Kidney epithelial cell (primary cell): Measurements from ENCODE around the gene TIAM2. TPM values are rescaled to one million over a fixed set of nuclear protein-coding genes. Genes with fewer than 3 reads are reported as not detected.

Experiments used
- DNase-seq: peaks from one replicate; pipeline ENCODE4 v3.0.0-alpha.2; 2010; ENCODE audit warnings: low read depth
- H3K27me3 ChIP-seq: 2 replicates; pipeline ENCODE4 v1.6.0; 2011; ENCODE audit warnings: low read length; ENCODE audit not compliant: control insufficient read depth, insufficient read depth
- H3K36me3 ChIP-seq: 2 replicates; pipeline ENCODE4 v1.5.1; 2011; ENCODE audit warnings: low read length; ENCODE audit not compliant: control insufficient read depth, insufficient read depth
- H3K4me3 ChIP-seq: 2 replicates; pipeline ENCODE4 v1.5.1; 2011; ENCODE audit warnings: low read depth, mild to moderate bottlenecking, control low read depth, low read length
- total RNA-seq: library from RNA; depleted of rRNA; stranded (reverse); fragments of >200 nt; gene quantifications from 2 replicates; pipeline ENCODE4 v1.2.3, GENCODE V29; 2015
- TF ChIP-seq, protein P1 (sequence below): IDR thresholded peaks from 2 replicates; pipeline ENCODE4 v1.5.1; 2011; ENCODE audit warnings: mild to moderate bottlenecking, moderate library complexity, low read length, control low read depth, inconsistent platforms; ENCODE audit not compliant: insufficient read depth, poor library complexity, severe bottlenecking

TIAM2 gene
- total RNA-seq, 1 donor from 2014 or later: 21.3 TPM

DNA sequence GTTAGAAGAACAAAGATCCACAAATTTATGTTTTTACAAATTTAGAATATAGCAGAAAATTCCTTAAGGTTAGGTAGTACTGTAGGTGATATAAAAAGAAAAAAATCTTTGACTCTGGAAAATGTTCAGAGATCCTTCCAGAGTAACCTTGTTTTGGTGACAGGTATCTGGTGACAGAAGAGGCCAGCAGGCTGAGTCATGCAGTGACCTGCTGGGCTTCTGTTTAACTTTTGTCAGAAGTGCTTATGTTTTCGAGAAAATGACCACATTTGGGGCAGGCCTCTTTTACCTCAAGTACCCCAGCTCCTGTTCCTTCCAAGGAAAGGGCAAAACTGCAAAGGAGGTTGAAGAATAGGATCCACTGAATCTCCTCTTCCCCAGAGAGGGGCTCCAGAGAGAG is 258.2 kb downstream of the TIAM2 start:
- TF ChIP-seq, protein P1, sequence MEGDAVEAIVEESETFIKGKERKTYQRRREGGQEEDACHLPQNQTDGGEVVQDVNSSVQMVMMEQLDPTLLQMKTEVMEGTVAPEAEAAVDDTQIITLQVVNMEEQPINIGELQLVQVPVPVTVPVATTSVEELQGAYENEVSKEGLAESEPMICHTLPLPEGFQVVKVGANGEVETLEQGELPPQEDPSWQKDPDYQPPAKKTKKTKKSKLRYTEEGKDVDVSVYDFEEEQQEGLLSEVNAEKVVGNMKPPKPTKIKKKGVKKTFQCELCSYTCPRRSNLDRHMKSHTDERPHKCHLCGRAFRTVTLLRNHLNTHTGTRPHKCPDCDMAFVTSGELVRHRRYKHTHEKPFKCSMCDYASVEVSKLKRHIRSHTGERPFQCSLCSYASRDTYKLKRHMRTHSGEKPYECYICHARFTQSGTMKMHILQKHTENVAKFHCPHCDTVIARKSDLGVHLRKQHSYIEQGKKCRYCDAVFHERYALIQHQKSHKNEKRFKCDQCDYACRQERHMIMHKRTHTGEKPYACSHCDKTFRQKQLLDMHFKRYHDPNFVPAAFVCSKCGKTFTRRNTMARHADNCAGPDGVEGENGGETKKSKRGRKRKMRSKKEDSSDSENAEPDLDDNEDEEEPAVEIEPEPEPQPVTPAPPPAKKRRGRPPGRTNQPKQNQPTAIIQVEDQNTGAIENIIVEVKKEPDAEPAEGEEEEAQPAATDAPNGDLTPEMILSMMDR: no peak
- Histone ChIP-seq H3K27me3 (no peaks in the 10 kb centered on the region), H3K4me3 (no peak overlapping the region), H3K36me3 (no peaks in the 10 kb centered on the region)
- DNase-seq: no peak

GRCh38 chr6:155254139-155254538 is 259.0 kb downstream of the TIAM2 start:
- H3K27me3 ChIP-seq: no peaks in the 10 kb centered on the region
- TF ChIP-seq, protein P1: no peak
- H3K4me3 ChIP-seq: no peak overlapping the region
- DNase-seq: no peak
- H3K36me3 ChIP-seq: no peaks in the 10 kb centered on the region

- TF ChIP-seq, protein P1: no peak
- no peak for DNase-seq
- no peaks in the 10 kb centered on the region for H3K36me3 ChIP-seq
- no peaks in the 10 kb centered on the region for H3K27me3 ChIP-seq
- H3K4me3 ChIP-seq: no peak overlapping the region
These were observed 261.1 kb downstream of the TIAM2 start for GRCh38 chr6:155256122-155256795.

DNA sequence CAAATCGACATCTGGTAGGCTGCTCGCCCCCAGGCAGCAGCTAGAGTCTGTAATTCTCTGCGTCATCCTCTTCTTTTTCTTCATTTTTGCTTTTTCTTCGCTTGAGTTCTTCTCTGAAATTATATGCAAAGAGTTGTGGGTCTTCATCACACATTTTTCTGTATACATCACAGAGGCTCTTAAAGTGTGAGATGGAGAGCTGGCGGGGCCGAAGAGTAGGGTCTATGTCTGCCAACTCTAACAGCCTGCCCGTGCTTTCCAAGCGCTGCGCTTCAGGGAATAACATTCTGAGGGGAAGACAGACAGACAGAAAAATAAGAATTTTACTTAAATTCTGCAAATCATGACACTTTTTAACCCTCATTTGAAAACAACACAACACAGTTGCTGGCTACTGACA is 262.7 kb downstream of the TIAM2 start:
- H3K4me3 ChIP-seq: no peak overlapping the region
- TF ChIP-seq, protein P1: no peak
- no peaks in the 10 kb centered on the region for H3K36me3 ChIP-seq
- DNase-seq: no peak
- H3K27me3 ChIP-seq: no peaks in the 10 kb centered on the region

DNA sequence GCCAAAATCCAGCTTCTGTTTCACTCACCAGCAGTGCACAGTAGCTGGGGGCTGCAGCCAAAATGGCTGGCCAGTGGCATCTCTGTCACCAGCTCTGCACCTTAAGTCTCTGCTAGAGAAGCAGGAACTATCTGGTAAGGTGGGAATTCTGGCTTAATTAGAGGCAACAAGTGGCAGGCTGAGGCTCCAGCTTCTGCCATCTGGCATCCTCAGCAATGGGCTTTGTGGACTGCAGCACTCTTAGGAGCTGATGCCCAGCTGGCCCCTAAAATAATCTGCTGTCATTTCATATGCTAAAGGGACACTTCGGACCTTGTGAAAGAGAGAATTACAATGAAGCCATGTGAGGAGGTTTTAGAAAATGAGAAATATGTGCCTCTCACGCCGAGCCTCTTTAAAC is 264.1 kb downstream of the TIAM2 start:
- H3K4me3 ChIP-seq: no peak overlapping the region
- no peak for DNase-seq
- H3K36me3 ChIP-seq: no peaks in the 10 kb centered on the region
- TF ChIP-seq, protein P1: no peak
- H3K27me3 ChIP-seq: no peaks in the 10 kb centered on the region

- TF ChIP-seq, protein P1: no peak
These were observed 264.8 kb downstream of the TIAM2 start for GRCh38 chr6:155259897-155260296.

More at GRCh38 chr6:155259897-155260296, 264.8 kb downstream of the TIAM2 start:
- no peak for DNase-seq
- Histone ChIP-seq H3K4me3 (no peak overlapping the region), H3K36me3 (no peaks in the 10 kb centered on the region), H3K27me3 (no peaks in the 10 kb centered on the region)
